BE2C (cell line): ENCODE results near the gene MPDZ.
"Not testable (repeated sequence)": the region's sequence is repeated elsewhere in the genome, so short reads cannot be mapped to it uniquely, and the experiment has no call there.

Source experiments
- DNase-seq: peaks from one replicate; pipeline ENCODE4 v3.0.0-alpha.2; 2020
- H3K27me3 ChIP-seq: fragments of 250-450 bp; sonication (Bioruptor Pico); 2 replicates; pipeline ENCODE4 v1.5.1; 2020; ENCODE audit warnings: mild to moderate bottlenecking
- H3K36me3 ChIP-seq: fragments of 250-450 bp; sonication (Bioruptor Pico); 2 replicates; pipeline ENCODE4 v1.5.1; 2020; ENCODE audit warnings: mild to moderate bottlenecking
- H3K4me1 ChIP-seq: fragments of 250-450 bp; sonication (Bioruptor Pico); 2 replicates; pipeline ENCODE4 v1.5.1; 2020
- H3K4me3 ChIP-seq: 2 replicates; pipeline ENCODE4 v1.5.1; 2011; ENCODE audit warnings: low read depth, low read length
- H3K9me3 ChIP-seq: fragments of 250-450 bp; sonication (Bioruptor Pico); 2 replicates; pipeline ENCODE4 v1.5.1; 2020
- CTCF ChIP-seq: IDR thresholded peaks from 2 replicates; pipeline ENCODE4 v1.5.1; 2012; ENCODE audit warnings: mild to moderate bottlenecking, low read depth, low read length

Gene MPDZ

GRCh38 chr9:13228431-13228830 is 51.1 kb downstream of the MPDZ start:
- H3K4me3 ChIP-seq = no peak overlapping the region
- no peaks in the 10 kb centered on the region for H3K36me3 ChIP-seq
- no peaks in the 10 kb centered on the region for H3K4me1 ChIP-seq
- no peak for DNase-seq
- H3K9me3 ChIP-seq = no peaks in the 10 kb centered on the region
- no peaks in the 10 kb centered on the region for H3K27me3 ChIP-seq
- no peak for TF ChIP-seq CTCF

GRCh38 chr9:13224366-13224765 is 55.1 kb downstream of the MPDZ start:
- Histone ChIP-seq H3K27me3 (no peaks in the 10 kb centered on the region), H3K4me1 (no peaks in the 10 kb centered on the region), H3K9me3 (no peaks in the 10 kb centered on the region), H3K4me3 (no peak overlapping the region), H3K36me3 (peaks cover 3% of the 10 kb centered on the region; the same call in 1 of the 2 replicates)
- no peak for DNase-seq
- no peak for TF ChIP-seq CTCF

GRCh38 chr9:13222733-13223132 is 56.8 kb downstream of the MPDZ start:
- H3K4me1 ChIP-seq, H3K9me3 ChIP-seq, H3K36me3 ChIP-seq, DNase-seq, H3K4me3 ChIP-seq, H3K27me3 ChIP-seq: not testable (repeated sequence)

- Histone ChIP-seq H3K4me3 (no peak overlapping the region), H3K27me3 (no peaks in the 10 kb centered on the region), H3K9me3 (no peaks in the 10 kb centered on the region), H3K4me1 (no peaks in the 10 kb centered on the region), H3K36me3 (peaks cover 3% of the 10 kb centered on the region)
- TF ChIP-seq CTCF = no peak
- no peak for DNase-seq
Measured at GRCh38 chr9:13221741-13222140, 57.8 kb downstream of the MPDZ start.

GRCh38 chr9:13220837-13221236 is 58.7 kb downstream of the MPDZ start:
- H3K9me3 ChIP-seq = no peaks in the 10 kb centered on the region
- no peaks in the 10 kb centered on the region; the same call in none of the 2 replicates for H3K4me1 ChIP-seq
- no peak for TF ChIP-seq CTCF
- peaks cover 3% of the 10 kb centered on the region for H3K36me3 ChIP-seq
- H3K27me3 ChIP-seq = no peaks in the 10 kb centered on the region
- DNase-seq = no peak
- no peak overlapping the region for H3K4me3 ChIP-seq

- DNase-seq = no peak
- H3K36me3 ChIP-seq = peaks cover 17% of the 10 kb centered on the region
- no peak for TF ChIP-seq CTCF
- no peaks in the 10 kb centered on the region for H3K27me3 ChIP-seq
- no peaks in the 10 kb centered on the region; the same call in none of the 2 replicates for H3K4me1 ChIP-seq
- H3K4me3 ChIP-seq = no peak overlapping the region
- no peaks in the 10 kb centered on the region; the same call in 1 of the 2 replicates for H3K9me3 ChIP-seq
Measured at GRCh38 chr9:13215791-13216554, 63.5 kb downstream of the MPDZ start.
